Measurements from ENCODE around the gene FAM169A. TPM values are rescaled to one million over a fixed set of nuclear protein-coding genes. Genes with fewer than 3 reads are reported as not detected.
A peak's percentile ranks its signal among the peaks of the same experiment; 100 is the strongest.
"Not testable (repeated sequence)": the region's sequence is repeated elsewhere in the genome, so short reads cannot be mapped to it uniquely, and the experiment has no call there.

The FAM169A gene
- total RNA-seq, 1 experiment from 2014 or later, result 11.2 TPM

GRCh38 chr5:74763504-74763903, 102.7 kb downstream of the FAM169A start:
- Histone ChIP-seq H3K36me3 (ENCODE audit: low read depth, low read length) (peaks cover 8% of the 10 kb centered on the region), H3K79me2 (ENCODE audit: low read length) (peaks cover 67% of the 10 kb centered on the region), H3K4me1 (ENCODE audit: insufficient read depth, low read length) (peaks cover 46% of the 10 kb centered on the region), H3K9me3 (ENCODE audit: low read length) (no peaks in the 10 kb centered on the region), H3K9ac (ENCODE audit: low read length) (no peak overlapping the region), H3K4me2 (ENCODE audit: low read length) (peak overlapping the region; percentile 67), H3K27ac (ENCODE audit: low read length) (peak overlapping the region; percentile 56), H3K9me2 (replicated peaks; ENCODE audit: low read length) (no peaks in the 10 kb centered on the region), H3K27me3 (ENCODE audit: low read length) (no peaks in the 10 kb centered on the region), H4K20me1 (ENCODE audit: low read length) (peaks cover 3% of the 10 kb centered on the region; the same call in 1 of the 2 replicates), H3F3A (ENCODE audit: low read length, unreplicated experiment) (peaks cover 8% of the 10 kb centered on the region), H3K4me3 (ENCODE audit: low read length) (no peak overlapping the region; the same call in 1 of the 2 replicates), H2AFZ (ENCODE audit: low read length) (no peak overlapping the region)
- ATAC-seq (peak; percentile 16; the same call in 1 of the 2 replicates), DNase-seq (peak; percentile 40)
- intact Hi-C loops (cut with micrococcal nuclease), result loop anchor here (5.0 kb wide), 1 partner anchor 36 kb away; no protein-coding TSS in a partner anchor
- BruUV-seq (replicated peaks), result no TSS peak
- ChIA-PET POLR2A (ENCODE audit: unreplicated experiment) (no interaction called here), CTCF (no interaction called here)
- TF ChIP-seq, protein P1, sequence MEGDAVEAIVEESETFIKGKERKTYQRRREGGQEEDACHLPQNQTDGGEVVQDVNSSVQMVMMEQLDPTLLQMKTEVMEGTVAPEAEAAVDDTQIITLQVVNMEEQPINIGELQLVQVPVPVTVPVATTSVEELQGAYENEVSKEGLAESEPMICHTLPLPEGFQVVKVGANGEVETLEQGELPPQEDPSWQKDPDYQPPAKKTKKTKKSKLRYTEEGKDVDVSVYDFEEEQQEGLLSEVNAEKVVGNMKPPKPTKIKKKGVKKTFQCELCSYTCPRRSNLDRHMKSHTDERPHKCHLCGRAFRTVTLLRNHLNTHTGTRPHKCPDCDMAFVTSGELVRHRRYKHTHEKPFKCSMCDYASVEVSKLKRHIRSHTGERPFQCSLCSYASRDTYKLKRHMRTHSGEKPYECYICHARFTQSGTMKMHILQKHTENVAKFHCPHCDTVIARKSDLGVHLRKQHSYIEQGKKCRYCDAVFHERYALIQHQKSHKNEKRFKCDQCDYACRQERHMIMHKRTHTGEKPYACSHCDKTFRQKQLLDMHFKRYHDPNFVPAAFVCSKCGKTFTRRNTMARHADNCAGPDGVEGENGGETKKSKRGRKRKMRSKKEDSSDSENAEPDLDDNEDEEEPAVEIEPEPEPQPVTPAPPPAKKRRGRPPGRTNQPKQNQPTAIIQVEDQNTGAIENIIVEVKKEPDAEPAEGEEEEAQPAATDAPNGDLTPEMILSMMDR (conservative IDR thresholded peaks at IDR 0.05; ENCODE audit: low read depth, low read length), result no peak
- TF ChIP-seq EZH2phosphoT487 (IDR thresholded peaks at IDR 0.05; ENCODE audit: borderline replicate concordance, low read length) (no peak), EZH2 (IDR thresholded peaks at IDR 0.05; ENCODE audit: low read length, unreplicated experiment) (no peak)

- H2AFZ ChIP-seq (ENCODE audit: low read length), result no peak overlapping the region
- H3K4me2 ChIP-seq (ENCODE audit: low read length), result peak overlapping the region; percentile 67
- no TSS peak for BruUV-seq (replicated peaks)
- H3K9ac ChIP-seq (ENCODE audit: low read length), result no peak overlapping the region
- H3K9me2 ChIP-seq (replicated peaks; ENCODE audit: low read length), result no peaks in the 10 kb centered on the region
- POLR2A ChIA-PET (ENCODE audit: unreplicated experiment), result no interaction called here
- H3K4me3 ChIP-seq (ENCODE audit: low read length), result peak overlapping the region; percentile 17; the same call in 1 of the 2 replicates
- peaks cover 8% of the 10 kb centered on the region for H3F3A ChIP-seq (ENCODE audit: low read length, unreplicated experiment)
- peaks cover 11% of the 10 kb centered on the region for H3K36me3 ChIP-seq (ENCODE audit: low read depth, low read length)
- peak overlapping the region; percentile 56 for H3K27ac ChIP-seq (ENCODE audit: low read length)
- ATAC-seq (peak; percentile 56), DNase-seq (peak; percentile 78)
- no peaks in the 10 kb centered on the region for H3K27me3 ChIP-seq (ENCODE audit: low read length)
- no peaks in the 10 kb centered on the region for H3K9me3 ChIP-seq (ENCODE audit: low read length)
- intact Hi-C loops (cut with micrococcal nuclease), result loop anchor here (5.0 kb wide), 1 partner anchor 35 kb away; no protein-coding TSS in a partner anchor
- H3K79me2 ChIP-seq (ENCODE audit: low read length), result peaks cover 58% of the 10 kb centered on the region
- H4K20me1 ChIP-seq (ENCODE audit: low read length), result peaks cover 3% of the 10 kb centered on the region; the same call in 1 of the 2 replicates
- CTCF ChIA-PET, result no interaction called here
- TF ChIP-seq, protein P1 (conservative IDR thresholded peaks at IDR 0.05; ENCODE audit: low read depth, low read length), result no peak
- TF ChIP-seq EZH2 (IDR thresholded peaks at IDR 0.05; ENCODE audit: low read length, unreplicated experiment) (no peak), EZH2phosphoT487 (IDR thresholded peaks at IDR 0.05; ENCODE audit: borderline replicate concordance, low read length) (no peak)
- H3K4me1 ChIP-seq (ENCODE audit: insufficient read depth, low read length), result peaks cover 42% of the 10 kb centered on the region
These were observed 103.6 kb downstream of the FAM169A start for GRCh38 chr5:74762599-74762998.

DNA sequence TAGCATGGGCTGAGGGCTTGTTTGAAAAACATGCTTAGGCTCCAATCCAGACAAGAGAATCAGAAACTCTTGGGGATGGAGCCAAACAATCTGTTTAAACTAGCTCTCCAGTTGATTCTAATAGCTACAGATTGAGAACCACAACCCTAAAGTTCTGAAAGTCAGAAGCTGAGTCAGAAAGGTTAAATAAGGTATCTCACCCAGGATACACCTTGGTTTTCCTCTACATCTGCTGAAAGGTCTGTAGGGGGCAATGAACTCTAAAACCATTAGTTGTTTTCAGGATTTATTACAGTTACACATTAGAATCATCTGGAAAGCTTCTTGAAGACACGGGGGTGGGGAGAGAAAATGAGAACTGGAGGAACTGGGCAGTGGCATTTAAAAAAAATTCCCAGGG, 104.9 kb downstream of the FAM169A start:
- Histone ChIP-seq H3K27ac (ENCODE audit: low read length) (no peak overlapping the region), H3F3A (ENCODE audit: low read length, unreplicated experiment) (peaks cover 8% of the 10 kb centered on the region), H3K27me3 (ENCODE audit: low read length) (no peaks in the 10 kb centered on the region), H3K9me2 (replicated peaks; ENCODE audit: low read length) (no peaks in the 10 kb centered on the region), H3K9ac (ENCODE audit: low read length) (no peak overlapping the region), H2AFZ (ENCODE audit: low read length) (no peak overlapping the region), H3K9me3 (ENCODE audit: low read length) (no peaks in the 10 kb centered on the region), H3K4me1 (ENCODE audit: insufficient read depth, low read length) (peaks cover 42% of the 10 kb centered on the region), H3K36me3 (ENCODE audit: low read depth, low read length) (peaks cover 20% of the 10 kb centered on the region), H4K20me1 (ENCODE audit: low read length) (peaks cover 3% of the 10 kb centered on the region; the same call in 1 of the 2 replicates), H3K4me3 (ENCODE audit: low read length) (no peak overlapping the region), H3K4me2 (ENCODE audit: low read length) (no peak overlapping the region), H3K79me2 (ENCODE audit: low read length) (peaks cover 46% of the 10 kb centered on the region)
- intact Hi-C loops (cut with micrococcal nuclease), result loop anchor here (5.0 kb wide), 1 partner anchor 34 kb away; no protein-coding TSS in a partner anchor
- ChIA-PET CTCF (no interaction called here), POLR2A (ENCODE audit: unreplicated experiment) (no interaction called here)
- BruUV-seq (replicated peaks), result no TSS peak
- ATAC-seq (no peak), DNase-seq (no peak)
- TF ChIP-seq, protein P1 (conservative IDR thresholded peaks at IDR 0.05; ENCODE audit: low read depth, low read length), result no peak
- no peak for TF ChIP-seq EZH2phosphoT487 (IDR thresholded peaks at IDR 0.05; ENCODE audit: borderline replicate concordance, low read length)
- TF ChIP-seq EZH2 (IDR thresholded peaks at IDR 0.05; ENCODE audit: low read length, unreplicated experiment), result no peak

DNA sequence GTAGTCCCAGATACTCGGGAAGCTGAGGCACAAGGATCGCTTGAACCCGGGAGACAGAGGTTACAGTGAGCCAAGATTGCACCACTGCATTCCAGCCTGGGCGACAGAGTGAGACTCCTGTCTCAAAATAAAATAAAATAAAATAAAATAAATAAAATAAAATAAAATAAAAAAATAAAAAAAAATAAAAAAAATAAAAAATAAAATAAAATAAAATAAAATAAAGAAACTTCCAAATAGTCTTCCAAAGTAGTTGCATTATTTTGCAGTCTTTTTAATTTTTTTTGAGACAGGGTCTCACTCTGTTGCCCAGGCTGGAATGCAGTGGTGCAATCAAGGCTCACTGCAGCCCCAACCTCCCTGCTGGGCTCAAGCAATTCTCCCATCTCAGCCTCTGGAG, 117.4 kb downstream of the FAM169A start:
- not testable (repeated sequence) for BruUV-seq (replicated peaks)
- H3K36me3 ChIP-seq (ENCODE audit: low read depth, low read length), result peaks cover 16% of the 10 kb centered on the region

More for the DNA sequence above, 117.4 kb downstream of the FAM169A start:
- H3K9me3 ChIP-seq (ENCODE audit: low read length); H3K4me2 ChIP-seq (ENCODE audit: low read length); H3K4me3 ChIP-seq (ENCODE audit: low read length); H3K9me2 ChIP-seq (replicated peaks; ENCODE audit: low read length); H3F3A ChIP-seq (ENCODE audit: low read length, unreplicated experiment); H3K27ac ChIP-seq (ENCODE audit: low read length); H3K79me2 ChIP-seq (ENCODE audit: low read length); H3K4me1 ChIP-seq (ENCODE audit: insufficient read depth, low read length); DNase-seq; H4K20me1 ChIP-seq (ENCODE audit: low read length); H3K27me3 ChIP-seq (ENCODE audit: low read length); ATAC-seq; intact Hi-C loops (cut with micrococcal nuclease); H2AFZ ChIP-seq (ENCODE audit: low read length); CTCF ChIA-PET; H3K9ac ChIP-seq (ENCODE audit: low read length); POLR2A ChIA-PET (ENCODE audit: unreplicated experiment): not testable (repeated sequence)
